H9 (cell line): ENCODE data around the gene KCNRG. TPM values are rescaled to one million over a fixed set of nuclear protein-coding genes. Genes with fewer than 3 reads are reported as not detected.

ENCODE experiments used
- DNase-seq: peaks from one replicate; pipeline ENCODE4 v3.0.0-alpha.2; 2017
- H2AFZ ChIP-seq: one replicate; pipeline ENCODE4 v1.6.1; 2013; ENCODE audit warnings: mild to moderate bottlenecking, low read length, control low read depth, moderate library complexity
- H2AK5ac ChIP-seq: 2 replicates; pipeline ENCODE4 v1.6.1; 2013; ENCODE audit warnings: low read length, control low read depth, mixed read lengths; ENCODE audit not compliant: insufficient read length
- H2BK120ac ChIP-seq: one replicate; pipeline ENCODE4 v1.6.1; 2013; ENCODE audit warnings: low read depth, mild to moderate bottlenecking, low read length, control low read depth, inconsistent platforms; ENCODE audit not compliant: poor library complexity, severe bottlenecking
- H2BK12ac ChIP-seq: 2 replicates; pipeline ENCODE4 v1.6.1; 2013; ENCODE audit warnings: low read length, control low read depth, mixed read lengths, low read depth; ENCODE audit not compliant: insufficient read length
- H2BK15ac ChIP-seq: 2 replicates; pipeline ENCODE4 v1.6.1; 2013; ENCODE audit warnings: low read depth, low read length, control low read depth
- H2BK20ac ChIP-seq: one replicate; pipeline ENCODE4 v1.6.1; 2013; ENCODE audit warnings: low read depth, mild to moderate bottlenecking, low read length, control low read depth, inconsistent platforms; ENCODE audit not compliant: poor library complexity, severe bottlenecking
- H2BK5ac ChIP-seq: 2 replicates; pipeline ENCODE4 v1.6.1; 2013; ENCODE audit warnings: low read length, control low read depth, mixed read lengths; ENCODE audit not compliant: insufficient read length
- H3K14ac ChIP-seq: 2 replicates; pipeline ENCODE4 v1.6.1; 2013; ENCODE audit warnings: low read length, control low read depth; ENCODE audit not compliant: insufficient read depth
- H3K18ac ChIP-seq: 2 replicates; pipeline ENCODE4 v1.6.1; 2013; ENCODE audit warnings: low read depth, mild to moderate bottlenecking, mixed read lengths, low read length, control low read depth; ENCODE audit not compliant: insufficient read length
- H3K23ac ChIP-seq: 2 replicates; pipeline ENCODE4 v1.6.1; 2013; ENCODE audit warnings: low read length, control low read depth, mixed read lengths, low read depth; ENCODE audit not compliant: insufficient read length
- H3K23me2 ChIP-seq: 2 replicates; pipeline ENCODE4 v1.6.1; 2013; ENCODE audit warnings: low read depth, mild to moderate bottlenecking, mixed read lengths, low read length, control low read depth; ENCODE audit not compliant: insufficient read length, poor library complexity, severe bottlenecking
- H3K27ac ChIP-seq: 2 replicates; pipeline ENCODE4 v1.5.1; 2013; ENCODE audit warnings: low read length, control low read depth, mixed read lengths, low read depth; ENCODE audit not compliant: insufficient read length
- H3K27me3 ChIP-seq: 2 replicates; pipeline ENCODE4 v1.6.1; 2013; ENCODE audit warnings: low read length, control low read depth, inconsistent platforms; ENCODE audit not compliant: insufficient read depth
- H3K4ac ChIP-seq: 2 replicates; pipeline ENCODE4 v1.6.1; 2013; ENCODE audit warnings: low read depth, mild to moderate bottlenecking, control low read depth, inconsistent platforms, low read length, moderate library complexity
- H3K4me1 ChIP-seq: 2 replicates; pipeline ENCODE4 v1.6.1; 2013; ENCODE audit warnings: low read length, control low read depth, inconsistent platforms; ENCODE audit not compliant: insufficient read depth
- H3K4me2 ChIP-seq: 2 replicates; pipeline ENCODE4 v1.6.1; 2013; ENCODE audit warnings: low read length, control low read depth, mixed read lengths; ENCODE audit not compliant: insufficient read length, insufficient read depth
- H3K56ac ChIP-seq: 2 replicates; pipeline ENCODE4 v1.6.1; 2013; ENCODE audit warnings: low read depth, mild to moderate bottlenecking, mixed read lengths, low read length, control low read depth; ENCODE audit not compliant: insufficient read length
- H3K79me1 ChIP-seq: 2 replicates; pipeline ENCODE4 v1.6.1; 2013; ENCODE audit warnings: low read depth, mild to moderate bottlenecking, moderate library complexity, low read length, control low read depth, inconsistent platforms; ENCODE audit not compliant: insufficient read depth, poor library complexity, severe bottlenecking
- H3K79me2 ChIP-seq: 2 replicates; pipeline ENCODE4 v1.6.1; 2013; ENCODE audit warnings: low read length, control low read depth, inconsistent platforms; ENCODE audit not compliant: insufficient read depth
- H3K9ac ChIP-seq: 2 replicates; pipeline ENCODE4 v1.6.1; 2013; ENCODE audit warnings: low read length, control low read depth, mixed read lengths; ENCODE audit not compliant: insufficient read length; ENCODE audit errors: extremely low read depth
- H3K9me3 ChIP-seq: one replicate; pipeline ENCODE4 v1.6.1; 2013; ENCODE audit warnings: low read depth, low read length, inconsistent platforms; ENCODE audit not compliant: control insufficient read depth
- H3T11ph ChIP-seq: one replicate; pipeline ENCODE4 v1.6.1; 2013; ENCODE audit warnings: mild to moderate bottlenecking, low read length, control low read depth, inconsistent platforms
- H4K20me1 ChIP-seq: one replicate; pipeline ENCODE4 v1.6.1; 2013; ENCODE audit not compliant: control insufficient read depth, insufficient read length, insufficient read depth
- H4K5ac ChIP-seq: 2 replicates; pipeline ENCODE4 v1.6.1; 2013; ENCODE audit warnings: low read depth, mild to moderate bottlenecking, mixed read lengths, low read length, control low read depth; ENCODE audit not compliant: insufficient read length
- H4K8ac ChIP-seq: replicated peaks from 2 replicates; pipeline ENCODE4 v1.6.1; 2013; ENCODE audit warnings: low read length, control low read depth, mixed read lengths, low read depth; ENCODE audit not compliant: insufficient read length
- H4K91ac ChIP-seq: 2 replicates; pipeline ENCODE4 v1.6.1; 2013; ENCODE audit warnings: low read depth, mild to moderate bottlenecking, moderate library complexity, mixed read lengths, low read length, control low read depth; ENCODE audit not compliant: insufficient read length
- H3K27ac Mint-ChIP-seq, 3 experiments: 2 replicates in 2 of 3; 3 replicates in 1 of 3; pipeline ENCODE4 v1.8.0; 2020 to 2021; ENCODE audit warnings: mixed read lengths in 3 of 3, mild to moderate bottlenecking in 1 of 3, moderate library complexity in 1 of 3
- H3K27me3 Mint-ChIP-seq: 2 replicates; pipeline ENCODE4 v1.8.0; 2021; ENCODE audit warnings: low read depth, mild to moderate bottlenecking, moderate library complexity, mixed read lengths
- H3K36me3 Mint-ChIP-seq, 3 experiments: 2 replicates in 2 of 3; 3 replicates in 1 of 3; pipeline ENCODE4 v1.8.0; 2020 to 2021; ENCODE audit warnings: low read depth in 3 of 3, mixed read lengths in 3 of 3; ENCODE audit not compliant: insufficient read depth in 1 of 3
- H3K4me1 Mint-ChIP-seq, 2 experiments: 2 replicates each; pipeline ENCODE4 v1.8.0; 2020; ENCODE audit warnings: mixed read lengths in 2 of 2
- H3K4me3 Mint-ChIP-seq, 2 experiments: 2 replicates in 1 of 2; 3 replicates in 1 of 2; pipeline ENCODE4 v1.8.0; 2020 to 2021; ENCODE audit warnings: mild to moderate bottlenecking in 2 of 2, mixed read lengths in 2 of 2, moderate library complexity in 1 of 2
- H3K9me3 Mint-ChIP-seq, 2 experiments: 2 replicates in 1 of 2; 3 replicates in 1 of 2; pipeline ENCODE4 v1.8.0; 2020; ENCODE audit warnings: mild to moderate bottlenecking in 2 of 2, mixed read lengths in 2 of 2, moderate library complexity in 1 of 2
- CTCF ChIP-seq: fragments of 200-600 bp; sonication (generic); conservative IDR thresholded peaks from 3 replicates; pipeline ENCODE4 v1.8.0; 2021; ENCODE audit warnings: antibody characterized with exemption, mild to moderate bottlenecking
- microRNA-seq: library from miRNA; unstranded; fragments of <30 nt; microRNA quantifications from one replicate; pipeline ENCODE4, GENCODE V29; 2020; ENCODE audit warnings: borderline microRNAs expressed
- total RNA-seq: library from RNA; stranded (reverse); gene quantifications from 2 replicates; pipeline ENCODE4 v1.2.1, GENCODE V29; 2021

KCNRG gene
- total RNA-seq, 1 experiment from 2014 or later: 0.74 TPM

DNA sequence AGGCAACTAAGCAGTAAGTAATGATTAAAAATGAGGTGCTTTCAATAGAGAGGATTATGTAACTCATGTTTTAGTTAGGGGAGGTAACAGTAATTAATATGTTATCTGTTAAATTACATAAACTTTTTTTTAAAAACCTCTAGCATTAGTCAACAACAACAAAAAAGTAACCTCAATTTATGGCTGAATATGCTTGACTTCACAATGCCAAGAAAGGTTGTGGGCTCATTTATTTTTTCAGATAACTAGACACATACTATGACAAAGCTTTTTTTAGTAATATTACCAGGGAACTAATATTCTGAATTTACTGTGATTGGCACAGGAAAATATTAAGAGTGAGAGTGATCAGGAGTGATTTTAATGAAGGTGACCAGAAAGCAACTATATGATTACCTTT lies 54.9 kb downstream of the KCNRG start:
- no peak overlapping the region for H3K14ac ChIP-seq
- no peaks in the 10 kb centered on the region for H3K9me3 ChIP-seq
- no peak overlapping the region for H3K18ac ChIP-seq
- no peak for TF ChIP-seq CTCF
- no peak overlapping the region for H3K27ac Mint-ChIP-seq
- no peak overlapping the region for H4K8ac ChIP-seq
- no peak overlapping the region for H2BK12ac ChIP-seq
- H3K27me3 ChIP-seq: no peaks in the 10 kb centered on the region
- H2BK15ac ChIP-seq: no peak overlapping the region
- H2BK120ac ChIP-seq: no peak overlapping the region
- H3K4me1 Mint-ChIP-seq: no peaks in the 10 kb centered on the region
- H3K4ac ChIP-seq: no peak overlapping the region
- no peak overlapping the region for H3K9ac ChIP-seq
- H3K4me3 Mint-ChIP-seq: no peak overlapping the region
- no peak overlapping the region for H2AK5ac ChIP-seq
- no peaks in the 10 kb centered on the region for H3K79me1 ChIP-seq
- no peak overlapping the region for H3K4me2 ChIP-seq
- H3K23ac ChIP-seq: no peak overlapping the region
- H3K23me2 ChIP-seq: no peaks in the 10 kb centered on the region
- no peak overlapping the region for H2AFZ ChIP-seq
- no peak overlapping the region for H3K27ac ChIP-seq
- no peak overlapping the region for H3K56ac ChIP-seq
- H3K4me1 ChIP-seq: no peaks in the 10 kb centered on the region
- H3K79me2 ChIP-seq: no peaks in the 10 kb centered on the region
- no peak overlapping the region for H4K91ac ChIP-seq
- H4K5ac ChIP-seq: no peak overlapping the region
- DNase-seq: no peak
- H3K9me3 Mint-ChIP-seq: no peaks in the 10 kb centered on the region
- no peak overlapping the region for H3T11ph ChIP-seq
- no peaks in the 10 kb centered on the region for H3K27me3 Mint-ChIP-seq
- H2BK20ac ChIP-seq: no peak overlapping the region
- H4K20me1 ChIP-seq: no peaks in the 10 kb centered on the region
- H3K36me3 Mint-ChIP-seq: peaks cover 0 to 26% (median 7%) of the 10 kb centered on the region in 3 experiments; a peak in 5 of 7 replicates
- H2BK5ac ChIP-seq: no peak overlapping the region

Small RNAs within 50 kb of the gene (microRNA-seq; reads per million reads assigned to microRNA genes)
- 264 reads per million, percentile 84 among the genes with 10 or more reads in this experiment for gene MIR15A
- 60.1 reads per million, percentile 67 among the genes with 10 or more reads in this experiment for gene MIR16-1
- 0.81 reads per million for gene MIR3613

Other genes with a start within 250 kb of the KCNRG start
- 48.7 and 49.7 TPM in 2 replicates for gene KPNA3, start 222.8 kb upstream of the KCNRG start, total RNA-seq
- gene SPRYD7, start 79.1 kb upstream of the KCNRG start, total RNA-seq: 1.8 and 2.4 TPM in 2 replicates
- gene TRIM13, start 18.4 kb upstream of the KCNRG start, total RNA-seq: 44.1 and 45.4 TPM in 2 replicates